K562 (cell line): ENCODE results near the gene PRPF6.

ENCODE experiments used
- AFF4 ChIP-seq: sonication (generic); formaldehyde crosslinking; IDR thresholded peaks from 2 replicates; pipeline ENCODE4 v1.8.0; 2023; ENCODE audit warnings: mild to moderate bottlenecking, missing genetic modification reagents
- CBX2 ChIP-seq: fragments of 200-600 bp; sonication (generic); IDR thresholded peaks from one replicate; pipeline ENCODE4 v1.6.1; 2012; ENCODE audit warnings: mild to moderate bottlenecking, low read length, inconsistent platforms; ENCODE audit not compliant: insufficient read depth, poor library complexity, severe bottlenecking
- CBX3 ChIP-seq, 2 experiments: IDR thresholded peaks; 1 replicate in 1 of 2; 2 replicates in 1 of 2; pipeline ENCODE4 v1.6.1; 2012; ENCODE audit warnings: inconsistent platforms in 2 of 2, low read length in 2 of 2, borderline replicate concordance in 1 of 2, control low read depth in 1 of 2

GRCh38 chr20:63952210-63952535, 28.8 kb upstream of the PRPF6 start:
- TF ChIP-seq CBX3 (IDR thresholded peaks at IDR 0.05; ENCODE audit: borderline replicate concordance in 1 of 2, low read length in 2 of 2) (no peak), AFF4 (CRISPR knock-in tag) (no peak), CBX2 (no peak)
